Neural crest cell (in vitro differentiated cells): Measurements from ENCODE around the gene GPAM. TPM values are rescaled to one million over a fixed set of nuclear protein-coding genes. Genes with fewer than 3 reads are reported as not detected.

ENCODE experiments used
- DNase-seq: peaks from one replicate; pipeline ENCODE4 v3.0.0; 2021; ENCODE audit warnings: low read depth, mixed read lengths, low spot score
- H3K27ac Mint-ChIP-seq: one replicate; pipeline ENCODE4 v1.8.0; 2021; ENCODE audit warnings: mild to moderate bottlenecking, mixed read lengths; ENCODE audit not compliant: unreplicated experiment
- H3K27me3 Mint-ChIP-seq: 2 replicates; pipeline ENCODE4 v1.8.0; 2021; ENCODE audit warnings: low read depth, mild to moderate bottlenecking, mixed read lengths
- H3K36me3 Mint-ChIP-seq: 2 replicates; pipeline ENCODE4 v1.8.0; 2021; ENCODE audit warnings: low read depth, mild to moderate bottlenecking, mixed read lengths
- H3K4me1 Mint-ChIP-seq: 2 replicates; pipeline ENCODE4 v1.8.0; 2021; ENCODE audit warnings: mixed read lengths
- H3K4me3 Mint-ChIP-seq: one replicate; pipeline ENCODE4 v1.8.0; 2021; ENCODE audit warnings: mild to moderate bottlenecking, mixed read lengths
- H3K9me3 Mint-ChIP-seq: 2 replicates; pipeline ENCODE4 v1.8.0; 2021; ENCODE audit warnings: mixed read lengths
- CTCF ChIP-seq: fragments of 200-600 bp; sonication (generic); conservative IDR thresholded peaks from 2 replicates; pipeline ENCODE4 v1.5.0; 2021; ENCODE audit warnings: antibody characterized with exemption, mild to moderate bottlenecking
- total RNA-seq: library from RNA; stranded (reverse); gene quantifications from 2 replicates; pipeline ENCODE4 v1.2.1, GENCODE V29; 2021

Gene GPAM
- total RNA-seq, 1 donor from 2014 or later = 21.2 TPM

- Mint-ChIP-seq H3K9me3 (no peaks in the 10 kb centered on the region), H3K36me3 (no peaks in the 10 kb centered on the region), H3K27me3 (no peaks in the 10 kb centered on the region), H3K4me1 (no peaks in the 10 kb centered on the region), H3K4me3 (no peak overlapping the region), H3K27ac (no peak overlapping the region)
- TF ChIP-seq CTCF = no peak
- DNase-seq = no peak
Measured at GRCh38 chr10:112131996-112132395, 51.6 kb downstream of the GPAM start.

GRCh38 chr10:112131346-112131745, 52.2 kb downstream of the GPAM start:
- Mint-ChIP-seq H3K9me3 (no peaks in the 10 kb centered on the region), H3K27ac (no peak overlapping the region), H3K4me1 (no peaks in the 10 kb centered on the region), H3K36me3 (no peaks in the 10 kb centered on the region), H3K27me3 (no peaks in the 10 kb centered on the region), H3K4me3 (no peak overlapping the region)
- DNase-seq = no peak
- no peak for TF ChIP-seq CTCF

DNA sequence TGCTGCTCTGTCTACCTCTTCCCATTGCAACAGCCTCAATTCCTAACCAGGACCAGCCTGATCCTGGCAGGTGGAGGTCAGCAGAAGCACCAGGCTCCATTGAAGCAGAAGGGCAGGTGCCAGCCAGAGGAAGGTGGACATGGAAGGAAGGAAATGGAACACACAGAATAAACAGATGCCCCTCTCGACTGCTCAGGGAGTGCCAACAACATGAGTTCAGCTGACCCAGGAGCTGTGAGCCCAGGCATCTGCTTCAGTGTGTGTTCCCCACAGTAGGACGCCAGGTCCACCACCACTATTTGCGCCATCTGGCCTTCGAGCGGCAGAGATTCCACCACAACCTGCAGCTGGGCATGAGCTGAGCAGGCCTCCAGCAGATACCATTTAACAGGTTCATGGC, 56.7 kb downstream of the GPAM start:
- H3K27me3 Mint-ChIP-seq = no peaks in the 10 kb centered on the region
- no peaks in the 10 kb centered on the region for H3K36me3 Mint-ChIP-seq
- TF ChIP-seq CTCF = no peak
- no peaks in the 10 kb centered on the region for H3K9me3 Mint-ChIP-seq
- H3K4me3 Mint-ChIP-seq = no peak overlapping the region
- no peak for DNase-seq
- H3K27ac Mint-ChIP-seq = no peak overlapping the region
- H3K4me1 Mint-ChIP-seq = no peaks in the 10 kb centered on the region

DNA sequence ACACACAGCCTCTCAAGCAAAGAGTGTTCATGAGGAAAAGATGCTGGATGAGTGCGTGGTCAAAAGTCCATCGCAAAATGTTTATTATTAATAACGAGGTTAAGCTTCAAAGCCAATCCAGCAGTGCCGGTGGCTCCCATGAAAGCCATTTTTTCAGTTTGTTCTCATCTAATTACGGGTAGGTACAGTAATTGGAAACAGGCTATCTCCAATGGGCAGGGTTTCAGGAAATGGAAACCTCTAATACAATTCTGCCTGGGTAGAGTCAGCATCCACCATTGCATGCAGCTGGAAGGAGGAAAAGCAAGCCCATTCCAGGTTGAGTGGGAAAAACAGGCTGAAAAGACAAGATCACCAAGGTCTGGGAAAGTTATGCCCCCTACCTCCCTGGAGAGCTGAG, 57.4 kb downstream of the GPAM start:
- no peak for DNase-seq
- H3K27ac Mint-ChIP-seq = no peak overlapping the region
- no peaks in the 10 kb centered on the region for H3K27me3 Mint-ChIP-seq
- no peaks in the 10 kb centered on the region for H3K4me1 Mint-ChIP-seq
- TF ChIP-seq CTCF = no peak
- H3K9me3 Mint-ChIP-seq = no peaks in the 10 kb centered on the region
- H3K36me3 Mint-ChIP-seq = no peaks in the 10 kb centered on the region
- H3K4me3 Mint-ChIP-seq = no peak overlapping the region

DNA sequence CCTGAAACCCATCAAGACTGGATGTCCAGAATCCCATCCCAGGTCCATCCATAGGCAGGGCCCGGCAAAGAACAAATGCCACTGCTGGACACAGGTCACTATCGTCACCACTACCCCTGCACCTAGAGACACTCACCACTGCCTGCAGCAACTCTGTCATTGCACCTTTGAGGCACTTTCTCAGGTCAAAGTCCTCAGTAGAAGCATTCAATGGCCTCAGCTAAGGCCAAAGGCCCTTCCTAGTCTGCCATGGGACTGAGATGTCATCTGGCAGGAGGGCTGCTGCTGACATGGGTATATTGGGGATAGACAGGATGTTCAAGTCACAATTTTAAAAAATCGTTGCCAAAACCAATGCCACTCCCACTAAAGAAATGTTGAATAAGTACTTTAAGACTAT, 58.7 kb downstream of the GPAM start:
- no peaks in the 10 kb centered on the region for H3K4me1 Mint-ChIP-seq
- no peaks in the 10 kb centered on the region for H3K36me3 Mint-ChIP-seq
- H3K4me3 Mint-ChIP-seq = no peak overlapping the region
- no peaks in the 10 kb centered on the region for H3K27me3 Mint-ChIP-seq
- no peak overlapping the region for H3K27ac Mint-ChIP-seq
- H3K9me3 Mint-ChIP-seq = no peaks in the 10 kb centered on the region
- no peak for DNase-seq
- TF ChIP-seq CTCF = no peak

DNA sequence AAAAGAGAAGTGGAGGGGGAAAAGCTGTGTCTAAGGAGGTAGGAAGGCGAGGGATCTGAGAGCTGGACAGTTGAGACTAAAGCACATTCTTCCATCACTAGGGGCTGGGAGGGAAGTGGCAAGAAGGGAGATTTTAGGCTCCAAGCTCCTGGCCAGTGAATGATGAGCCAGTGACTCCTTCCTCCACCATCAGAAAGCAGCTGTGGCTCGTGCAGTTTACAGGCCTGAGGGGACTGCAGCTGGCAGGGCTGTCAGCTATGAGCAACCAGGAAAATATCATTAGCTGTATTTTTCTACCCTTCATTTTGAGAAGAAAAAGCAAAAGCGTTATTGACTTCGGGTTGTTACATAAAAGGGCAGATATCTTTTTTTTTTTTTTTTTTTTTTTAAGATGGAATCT, 60.7 kb downstream of the GPAM start:
- Mint-ChIP-seq H3K27me3 (no peaks in the 10 kb centered on the region), H3K4me3 (no peak overlapping the region), H3K9me3 (no peaks in the 10 kb centered on the region), H3K4me1 (no peaks in the 10 kb centered on the region), H3K27ac (no peak overlapping the region), H3K36me3 (no peaks in the 10 kb centered on the region)
- TF ChIP-seq CTCF = no peak
- no peak for DNase-seq
